ENCODE measurements around the gene ALG9.
"Not testable (repeated sequence)": the region's sequence is repeated elsewhere in the genome, so short reads cannot be mapped to it uniquely, and the experiment has no call there.

The ALG9 gene

DNA sequence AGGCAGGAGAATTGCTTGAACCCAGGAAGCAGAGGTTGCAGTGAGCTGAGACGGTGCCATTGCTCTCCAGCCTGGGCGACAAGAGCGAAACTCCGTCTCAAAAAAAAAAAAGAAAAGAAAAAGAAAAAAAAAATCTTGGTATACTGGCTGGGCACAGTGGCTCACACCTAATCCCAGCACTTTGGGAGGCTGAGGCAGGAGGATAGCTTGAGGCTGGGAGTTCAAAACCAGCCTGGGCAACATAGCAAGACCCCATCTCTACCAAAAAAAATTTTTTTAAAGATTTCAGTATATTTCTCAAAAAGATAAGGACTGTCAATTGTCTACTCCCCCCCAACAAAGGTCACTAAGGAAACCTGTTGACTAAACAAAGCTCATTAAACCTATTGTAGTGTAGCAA is 13.7 kb upstream of the ALG9 start:
- not testable (repeated sequence) for DNase-seq

DNA sequence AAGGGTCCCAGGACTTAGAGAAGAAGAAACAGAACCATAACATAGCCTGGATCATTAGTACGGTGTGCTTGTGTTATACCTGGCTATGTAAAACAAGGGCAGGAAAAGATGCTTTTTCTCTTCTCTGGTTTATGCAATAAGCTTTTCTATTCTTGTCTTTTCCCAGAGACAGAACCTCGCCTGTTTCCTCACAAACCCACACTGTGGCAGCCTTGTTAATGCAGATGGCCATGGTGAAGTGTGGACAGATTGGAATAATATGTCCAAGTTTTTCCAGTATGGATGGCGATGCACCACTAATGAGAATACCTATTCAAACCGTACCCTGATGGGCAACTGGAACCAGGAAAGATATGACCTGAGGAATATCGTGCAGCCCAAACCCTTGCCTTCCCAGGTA is 10.8 kb upstream of the ALG9 start:
- peak in 11 of 58 donors; percentile 1 to 31 (median 2) for DNase-seq

DNA sequence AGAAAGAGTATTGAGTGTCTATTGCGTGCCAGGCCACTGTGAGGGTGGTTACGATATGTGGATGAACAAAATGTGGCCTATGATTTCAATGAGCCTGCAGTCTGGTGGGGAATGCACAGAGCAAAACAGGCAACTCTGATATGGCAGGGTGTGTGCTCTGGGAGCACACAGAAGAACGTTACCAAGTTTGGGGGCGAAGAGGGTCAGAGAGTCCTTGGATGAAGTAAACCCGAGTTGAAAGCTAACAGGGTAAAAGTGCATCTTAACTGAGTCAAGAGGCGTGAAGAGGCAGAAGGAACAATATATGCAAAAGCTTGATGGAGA is 8.2 kb upstream of the ALG9 start:
- peak in 1 of 58 donors; percentile 38 for DNase-seq

DNA sequence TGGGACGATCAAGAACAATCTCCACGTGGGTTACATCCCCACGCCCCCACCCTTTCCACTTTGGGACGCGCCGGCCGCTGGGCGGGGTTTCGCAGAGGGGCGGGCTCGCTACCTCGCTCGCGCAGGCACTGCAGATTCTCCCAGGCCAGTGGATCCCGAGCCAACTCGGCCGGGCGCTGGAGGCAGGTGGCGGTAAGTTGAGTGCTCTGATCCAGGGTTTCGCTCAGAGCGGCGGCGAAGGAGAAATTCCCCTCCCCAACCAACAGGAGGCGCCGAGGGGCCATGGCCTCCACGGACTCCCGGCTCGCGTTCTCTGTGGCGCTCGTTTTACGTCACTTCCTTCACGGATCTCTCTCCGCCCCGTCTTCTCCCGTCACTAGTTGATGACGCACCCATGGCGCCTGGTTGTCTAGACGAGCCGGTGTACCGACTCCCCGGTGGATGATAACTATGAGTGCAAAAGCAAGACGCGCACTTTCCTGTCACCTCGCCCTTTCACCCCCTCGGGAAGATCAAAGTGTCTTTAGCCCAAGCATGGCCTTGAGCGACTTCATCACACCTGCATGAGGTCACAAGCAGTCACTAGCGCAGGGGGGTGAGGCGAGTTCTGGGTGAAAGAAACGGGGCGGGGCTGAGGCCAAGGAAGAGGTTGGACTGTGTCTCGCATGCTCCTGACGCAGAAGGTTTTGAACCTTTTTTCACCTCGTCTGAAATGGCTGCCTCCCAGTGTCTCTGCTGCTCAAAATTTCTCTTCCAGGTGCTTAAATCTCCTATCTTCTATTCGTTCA is 7.7 kb upstream of the ALG9 start, which contains the start of the genes CFAP68 and FDXACB1:
Gene CFAP68 (plus strand): TSS at position 693 of the 788 bp plus-strand sequence. CDS start 20 bp downstream, at position 713.
Gene FDXACB1 (minus strand): TSS at position 317 of the 788 bp plus-strand sequence. CDS start 33 bp downstream, at position 284.
- peak; percentile 78 to 98 (median 95) for DNase-seq

DNA sequence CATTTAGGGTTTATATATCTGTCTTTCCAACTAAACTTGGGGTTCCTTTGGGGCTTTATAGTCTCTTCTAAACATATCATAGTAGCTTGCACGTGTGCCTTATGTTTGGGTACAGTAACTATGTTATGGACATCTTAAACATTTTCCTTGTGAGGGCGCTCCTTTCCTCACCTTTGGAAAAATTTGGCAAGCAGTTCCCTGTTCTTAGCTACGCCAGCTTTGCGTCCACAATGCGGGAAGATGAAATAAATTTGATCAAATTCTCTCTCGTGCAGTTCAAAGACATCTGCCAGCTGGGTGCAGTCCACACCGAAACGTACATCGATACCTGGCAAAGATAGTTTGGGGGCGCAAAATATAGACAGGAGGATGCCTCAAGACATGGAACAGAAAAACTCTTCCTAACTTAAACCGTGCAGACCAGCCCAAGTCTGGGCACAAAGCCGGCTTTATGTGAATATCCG is 7.0 kb upstream of the ALG9 start:
- DNase-seq: no peak

DNA sequence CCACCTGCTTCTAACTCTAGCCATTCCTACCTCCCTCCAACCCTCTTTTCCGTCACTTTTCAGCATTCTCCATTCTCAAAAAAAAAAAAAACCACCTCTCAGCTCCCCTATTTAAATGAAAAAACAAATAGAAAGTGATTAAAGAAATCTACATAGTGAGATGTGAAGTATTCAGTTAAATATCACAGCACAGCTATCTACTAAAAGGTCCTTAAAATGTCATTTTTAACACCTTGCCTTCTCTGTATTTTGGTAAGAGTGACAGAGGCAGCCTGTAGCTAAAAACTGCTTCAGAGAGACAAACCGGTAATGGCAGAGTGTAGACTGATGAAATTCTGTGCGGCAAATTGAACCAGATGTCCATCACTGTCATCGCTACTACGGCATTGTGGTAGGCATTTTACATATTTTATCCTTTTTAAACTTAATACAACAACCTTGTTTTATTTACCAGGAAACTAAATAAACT is 346 bp upstream of the ALG9 start:
- DNase-seq: no peak

DNA sequence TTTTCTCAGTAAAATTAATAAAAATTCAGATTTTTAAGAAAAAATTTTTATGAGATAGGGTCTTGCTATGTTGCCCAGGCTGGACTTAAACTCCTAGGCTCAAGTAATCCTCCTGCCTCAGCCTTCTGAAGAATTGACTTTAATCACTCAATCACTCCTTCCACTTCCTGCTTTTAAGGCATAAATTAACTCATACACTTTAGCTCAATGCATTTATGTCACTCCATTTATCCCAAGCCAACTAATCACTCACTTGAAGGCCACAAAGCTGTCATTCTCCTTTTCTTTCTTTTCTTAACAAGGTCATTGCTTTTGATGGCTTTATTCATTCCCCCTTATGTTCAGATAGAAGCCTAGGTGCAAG is 877 bp downstream of the ALG9 start:
- DNase-seq: no peak

DNA sequence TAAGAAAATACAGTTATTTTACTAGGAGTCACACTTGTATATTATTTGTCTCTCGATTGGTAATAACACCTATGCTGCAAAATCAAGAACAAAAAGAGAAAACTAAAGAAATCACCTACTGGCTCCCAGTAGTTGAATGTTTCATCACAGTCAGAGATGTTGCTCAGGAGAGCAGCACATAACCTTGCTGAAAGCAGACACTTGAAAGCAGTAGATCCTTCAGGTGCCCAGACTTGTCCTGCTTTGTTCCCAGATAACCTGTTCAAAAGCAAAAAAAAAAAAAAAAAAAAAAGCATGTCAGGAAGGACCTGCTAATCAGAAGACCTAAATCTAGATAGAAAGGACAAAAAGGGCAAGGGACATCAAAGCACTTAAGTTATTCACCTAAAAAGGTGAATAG is 1.3 kb downstream of the ALG9 start:
- no peak for DNase-seq

DNA sequence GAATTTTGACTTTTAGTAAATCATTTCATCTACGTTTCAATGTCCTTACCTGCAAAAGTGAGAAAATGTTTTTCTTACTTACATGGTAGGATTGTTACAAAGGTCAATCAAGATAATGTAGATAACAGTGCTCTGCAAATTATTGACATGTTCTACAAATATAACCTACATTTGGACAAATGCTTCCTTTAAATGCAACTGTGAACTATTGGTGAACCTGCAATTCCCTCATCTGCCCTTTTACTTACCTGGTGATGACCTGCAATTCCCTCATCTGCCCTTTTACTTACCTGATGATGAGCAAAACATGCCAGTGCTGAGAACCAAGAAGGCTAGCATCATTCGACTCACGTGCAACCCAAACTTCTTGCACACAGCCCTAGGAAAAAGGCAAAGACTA is 11.1 kb downstream of the ALG9 start:
- DNase-seq: no peak

DNA sequence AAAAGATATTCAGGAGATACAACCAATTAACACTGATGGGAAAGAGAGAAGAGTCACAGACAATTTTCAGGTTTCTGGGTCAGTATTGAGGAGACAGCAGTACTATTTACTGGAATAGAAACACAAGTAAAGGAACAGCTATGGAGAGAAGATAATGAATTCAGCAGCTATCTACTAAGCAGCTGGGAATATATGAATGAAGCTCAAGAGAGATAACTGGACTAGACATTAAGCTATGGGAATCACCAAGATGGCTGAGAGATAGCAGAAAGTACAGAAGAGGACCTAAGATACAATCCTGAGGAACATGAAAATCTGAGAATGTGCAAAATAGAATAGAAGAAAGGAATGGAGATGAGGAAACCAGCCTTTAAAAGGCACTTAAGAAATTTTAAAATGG is 15.9 kb downstream of the ALG9 start:
- DNase-seq: no peak

DNA sequence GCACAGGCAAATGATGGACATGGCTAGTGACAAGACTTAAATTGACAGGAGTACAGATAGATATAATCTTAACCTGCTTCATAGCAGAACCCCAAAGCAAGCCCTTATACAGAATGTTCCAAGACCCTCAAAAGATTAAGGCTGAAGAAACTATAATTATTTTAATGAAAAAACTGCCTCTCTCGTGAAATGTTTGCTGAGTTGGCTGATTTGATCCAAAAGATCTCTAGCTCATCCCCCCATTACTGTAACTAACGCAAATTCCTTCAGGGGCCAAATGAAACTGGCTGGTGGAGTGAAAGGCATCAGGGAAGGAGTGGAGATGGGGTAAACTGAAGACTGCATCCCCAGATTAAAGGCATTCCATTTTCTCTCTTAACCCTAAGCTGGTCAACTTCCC is 19.3 kb downstream of the ALG9 start:
- DNase-seq: no peak

DNA sequence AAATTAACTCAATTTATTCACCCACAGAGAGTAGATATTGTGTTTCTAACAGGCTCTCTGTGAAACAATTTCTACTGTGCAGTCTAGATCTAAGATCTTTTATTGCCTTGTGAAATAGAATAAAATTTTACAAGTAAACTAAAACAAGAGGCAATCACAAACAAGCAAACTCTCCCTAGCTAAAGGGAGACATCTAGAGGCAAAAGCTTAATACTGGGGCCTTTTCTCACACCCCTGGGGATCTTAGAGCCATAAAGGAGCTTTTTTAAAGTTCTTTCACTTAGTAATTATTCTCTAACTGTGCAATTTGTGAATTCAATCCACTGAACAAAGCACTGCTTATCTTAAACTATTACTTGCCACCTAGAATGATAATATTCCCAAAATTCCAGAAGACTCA is 19.7 kb downstream of the ALG9 start:
- no peak for DNase-seq

DNA sequence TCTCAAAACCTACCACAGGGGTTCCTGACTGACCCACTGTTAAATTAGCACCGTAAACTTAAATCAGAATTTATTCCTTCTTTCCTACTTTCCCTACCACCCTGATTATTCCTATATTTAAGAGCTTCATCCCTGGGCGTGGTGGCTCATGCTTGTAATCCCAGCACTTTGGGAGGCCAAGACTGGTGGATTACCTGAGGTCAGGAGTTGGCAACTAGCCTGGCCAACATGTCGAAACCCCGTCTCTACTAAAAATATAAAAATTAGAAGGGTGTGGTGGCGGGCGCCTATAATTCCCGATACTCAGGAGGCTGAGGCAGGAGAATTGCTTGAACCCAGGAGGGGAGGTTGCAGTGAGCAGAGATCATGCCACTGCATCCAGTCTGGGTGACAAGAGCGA is 20.3 kb downstream of the ALG9 start:
- no peak for DNase-seq

DNA sequence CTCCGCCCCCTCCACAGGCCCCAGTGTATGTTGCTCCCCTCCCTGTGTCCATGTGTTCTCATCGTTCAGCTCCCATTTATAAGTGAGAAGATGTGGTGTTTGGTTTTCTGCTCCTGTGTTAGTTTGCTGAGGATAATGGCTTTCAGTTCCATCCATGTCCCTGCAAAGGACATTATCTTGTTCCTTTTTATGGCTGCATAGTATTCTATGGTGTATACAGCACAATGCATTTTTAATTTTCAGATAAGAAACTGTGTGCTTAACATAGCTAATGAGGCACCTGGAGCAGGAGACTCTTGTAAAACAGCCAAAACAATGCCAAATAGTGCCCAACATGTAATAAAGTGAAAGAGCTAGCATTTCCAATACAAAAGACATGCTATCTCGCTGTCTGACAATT is 21.8 kb downstream of the ALG9 start:
- no peak for DNase-seq

DNA sequence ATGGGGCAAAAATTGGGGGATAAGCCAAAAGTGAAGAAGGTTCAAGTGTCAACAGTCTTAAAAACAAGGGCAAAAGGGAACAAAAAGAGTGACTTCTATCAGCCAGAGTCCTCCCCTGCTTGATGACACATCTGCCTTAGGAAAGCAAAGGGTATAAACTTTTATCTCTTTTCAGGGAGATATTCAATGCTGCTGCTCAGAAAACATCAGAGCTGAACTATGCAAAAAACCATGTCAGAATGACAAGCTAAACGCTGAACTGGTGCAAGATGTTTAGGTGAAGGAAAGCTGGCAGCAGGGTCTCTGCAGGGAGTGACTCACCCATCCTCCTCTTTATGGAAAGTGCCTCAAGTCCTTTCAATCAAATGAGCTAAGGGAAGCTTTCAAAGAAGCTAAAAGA is 24.7 kb downstream of the ALG9 start:
- no peak for DNase-seq

DNA sequence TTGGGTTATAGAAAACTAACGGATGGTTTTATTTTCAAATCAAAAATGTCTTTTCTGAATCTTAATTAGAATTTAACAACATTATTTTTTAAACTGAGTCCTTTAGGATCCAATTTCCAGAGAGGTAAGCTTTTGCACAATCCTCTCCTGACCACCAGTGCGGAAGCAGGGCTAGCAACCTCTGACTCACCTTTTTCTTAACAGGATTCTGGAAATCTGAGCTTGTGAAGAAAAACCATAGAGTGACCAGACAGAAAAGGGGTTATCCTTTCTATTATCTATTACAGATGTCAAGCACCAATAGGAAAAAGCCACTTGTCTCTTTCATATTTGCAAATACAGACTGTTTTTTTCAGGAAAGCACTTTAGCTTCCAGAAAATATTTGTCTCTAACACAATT is 25.3 kb downstream of the ALG9 start:
- no peak for DNase-seq

DNA sequence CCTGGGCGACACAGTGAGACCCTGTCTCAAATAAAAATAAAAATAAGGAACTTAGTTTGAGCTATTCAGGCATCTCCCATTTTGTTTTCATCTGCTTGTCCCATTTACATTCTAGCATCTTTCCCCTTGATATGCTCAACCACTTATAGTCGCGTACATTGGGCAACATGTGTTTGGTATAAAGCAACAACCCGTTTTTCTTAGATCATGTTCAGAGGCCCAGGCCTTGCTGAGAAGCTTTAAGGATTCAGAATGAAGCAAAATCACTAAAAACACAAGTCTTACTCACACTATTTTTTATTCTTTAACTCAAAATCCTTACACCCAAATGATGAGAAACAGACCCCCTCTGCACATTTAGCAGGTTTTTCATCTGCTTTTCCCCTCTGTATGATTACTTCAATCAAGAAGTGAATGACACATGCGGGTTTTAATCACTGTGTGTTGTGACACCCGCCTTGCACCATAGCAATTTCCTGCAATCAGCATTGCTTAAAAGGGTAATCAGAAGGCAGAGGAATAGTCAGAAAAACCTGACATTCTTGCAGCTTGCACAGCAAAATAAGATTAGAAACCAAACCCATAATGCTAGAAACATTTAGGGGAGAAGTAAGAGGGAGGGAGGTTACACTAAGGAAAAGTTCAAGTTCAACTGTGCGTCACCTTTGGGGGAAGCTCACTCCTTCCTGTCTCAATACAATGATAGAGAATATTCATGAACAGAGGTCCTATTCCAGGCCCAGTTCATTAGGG is 25.9 kb downstream of the ALG9 start:
- DNase-seq: no peak

DNA sequence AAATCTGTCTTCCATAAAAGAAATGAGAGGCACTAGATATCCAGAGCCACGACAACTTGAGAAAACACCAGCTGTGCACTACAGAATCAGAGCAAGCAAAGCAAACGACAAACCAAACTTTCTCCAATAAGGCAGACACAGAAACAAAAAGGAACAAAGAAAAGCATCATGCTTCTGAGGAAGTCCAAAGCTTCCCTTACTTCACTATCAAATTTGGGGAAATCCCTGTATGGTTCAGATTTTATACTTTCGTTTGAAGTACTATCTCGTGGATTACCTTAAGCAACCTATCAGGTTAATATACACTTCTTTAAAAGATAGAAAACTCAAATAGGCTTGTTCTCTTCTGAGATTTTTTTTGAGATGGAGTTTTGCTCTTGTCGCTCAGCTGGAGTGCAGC is 27.7 kb downstream of the ALG9 start:
- DNase-seq: peak in 1 of 58 donors; percentile 9

DNA sequence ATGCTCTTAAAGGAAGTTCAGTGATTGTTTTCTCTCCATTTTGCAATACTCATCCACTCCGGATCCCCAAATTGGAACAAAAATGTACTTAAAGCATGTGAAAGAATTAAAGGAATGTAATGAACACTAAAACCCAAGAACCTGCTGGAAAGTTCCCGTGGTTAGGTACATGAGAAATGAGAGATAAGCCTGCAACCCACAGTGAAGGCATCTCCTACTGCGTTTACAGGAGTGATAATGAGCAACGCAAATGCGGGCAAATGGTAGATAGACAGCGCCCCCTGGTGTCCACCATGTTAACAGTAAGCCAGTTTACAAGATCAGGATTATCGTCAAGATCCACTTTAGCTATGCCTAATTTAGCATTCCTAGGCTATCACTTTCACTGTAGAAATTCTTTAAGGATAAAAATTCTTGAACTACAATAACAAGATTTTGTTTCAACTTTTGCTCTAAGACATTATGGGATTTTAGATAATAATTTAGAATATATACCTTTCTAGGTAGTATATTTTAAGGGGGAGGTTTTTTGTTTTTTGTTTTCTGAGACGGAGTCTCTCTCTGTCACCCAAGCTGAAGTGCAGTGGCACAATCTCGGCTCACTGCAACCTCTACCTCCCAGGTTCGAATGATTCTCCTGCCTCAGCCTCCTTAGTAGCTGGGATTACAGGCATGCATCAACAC is 29.9 kb downstream of the ALG9 start:
- peak in 55 of 58 donors; percentile 15 to 97 (median 69) for DNase-seq

DNA sequence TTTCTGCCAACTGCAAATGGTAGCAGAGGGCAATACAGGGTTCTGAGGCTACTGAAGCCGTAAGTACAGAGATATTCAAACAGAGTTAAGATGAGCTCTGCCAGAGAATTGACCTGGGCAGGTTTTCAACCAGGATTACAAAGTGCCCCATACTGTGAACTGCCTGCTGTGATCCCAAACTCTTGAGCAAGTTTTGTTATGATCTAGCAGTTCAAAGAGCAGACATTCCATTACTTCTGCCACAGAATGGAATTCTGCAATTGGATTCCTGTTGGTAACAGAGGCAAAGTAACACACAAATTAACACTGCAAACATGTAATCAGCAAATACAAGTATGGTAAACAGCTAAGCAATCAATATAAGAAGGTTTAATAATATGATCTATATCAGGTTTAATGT is 31.2 kb downstream of the ALG9 start:
- no peak for DNase-seq

DNA sequence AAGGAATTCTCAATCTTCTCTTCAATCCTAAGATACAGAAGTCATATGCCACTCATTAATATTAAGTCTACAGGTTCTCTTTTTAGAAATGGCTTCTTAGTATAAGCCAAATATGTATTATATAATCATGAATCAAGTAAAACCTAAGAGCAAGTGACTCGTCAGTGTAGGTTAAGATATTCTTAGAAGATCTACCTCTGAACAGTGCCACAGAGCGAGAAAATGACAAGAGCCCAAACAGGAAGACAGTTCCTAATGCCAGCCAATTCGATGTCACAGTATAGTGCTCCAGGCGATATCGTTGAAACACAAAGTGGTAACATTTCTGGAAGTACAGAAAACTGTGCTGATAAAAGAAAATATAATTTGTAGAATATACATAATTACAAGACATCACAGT is 33.3 kb downstream of the ALG9 start:
- no peak for DNase-seq

DNA sequence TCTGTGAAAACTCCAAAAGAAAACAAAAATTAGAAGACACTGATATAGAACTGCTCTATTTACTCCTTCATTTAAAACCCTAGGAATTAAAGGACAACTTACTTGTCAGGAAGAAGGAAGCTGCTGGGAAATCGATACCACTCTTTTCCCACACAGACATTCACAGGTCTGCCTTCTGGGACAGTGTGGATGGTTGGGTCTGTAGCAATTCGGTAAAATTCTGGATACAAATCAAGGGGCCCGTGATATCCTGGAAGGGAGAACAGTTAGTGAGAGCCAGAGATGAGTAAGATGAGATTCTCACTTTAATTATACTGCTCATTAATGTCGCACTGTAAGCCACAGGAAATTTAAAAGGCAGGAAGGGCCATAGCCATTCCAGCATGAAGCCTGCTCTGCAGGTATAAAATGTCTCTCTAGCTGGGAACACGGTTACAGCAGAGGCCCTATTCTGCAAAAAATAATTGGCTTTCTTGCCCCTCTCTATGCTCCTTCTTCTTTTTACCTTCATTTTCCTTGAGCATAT is 34.0 kb downstream of the ALG9 start:
- DNase-seq: no peak
